Stimulated activated CD4-positive, alpha-beta T cell treated with anti-CD3 and anti-CD28 coated beads, TNF-alpha, amount 100 ng/mL, for 1 hour (primary cell): ENCODE data around the gene ARL15.
"Not testable (repeated sequence)": the region's sequence is repeated elsewhere in the genome, so short reads cannot be mapped to it uniquely, and the experiment has no call there.

Experiments used
- DNase-seq, 3 donors: peaks; one replicate each; pipeline ENCODE4 v3.0.0-alpha.2; 2020; ENCODE audit warnings: low read depth in 3 of 3, low spot score in 1 of 3

The ARL15 gene

GRCh38 chr5:53997736-53998627, 312.4 kb downstream of the ARL15 start:
- DNase-seq: no peak

GRCh38 chr5:53996008-53996407, 314.4 kb downstream of the ARL15 start:
- DNase-seq: no peak

- DNase-seq: no peak
Observed at GRCh38 chr5:53994148-53994547, 316.2 kb downstream of the ARL15 start.

GRCh38 chr5:53991942-53992341, 318.4 kb downstream of the ARL15 start:
- DNase-seq: no peak

- DNase-seq: no peak
Observed at GRCh38 chr5:53987101-53987500, 323.3 kb downstream of the ARL15 start.

- no peak for DNase-seq
Observed at GRCh38 chr5:53985796-53986195, 324.6 kb downstream of the ARL15 start.

- DNase-seq: no peak
Observed at GRCh38 chr5:53984971-53985370, 325.4 kb downstream of the ARL15 start.

- DNase-seq: no peak
Observed at GRCh38 chr5:53983568-53984460, 326.6 kb downstream of the ARL15 start.

- not testable (repeated sequence) for DNase-seq
Observed at GRCh38 chr5:53982319-53982718, 328.1 kb downstream of the ARL15 start.

GRCh38 chr5:53980061-53980460, 330.3 kb downstream of the ARL15 start:
- no peak for DNase-seq

GRCh38 chr5:53974021-53974420, 336.4 kb downstream of the ARL15 start:
- no peak for DNase-seq

- DNase-seq: no peak
Observed at GRCh38 chr5:53972314-53972713, 338.1 kb downstream of the ARL15 start.

GRCh38 chr5:53971551-53971950, 338.8 kb downstream of the ARL15 start:
- DNase-seq: no peak

GRCh38 chr5:53971131-53971530, 339.2 kb downstream of the ARL15 start:
- DNase-seq: no peak

GRCh38 chr5:53970475-53970874, 339.9 kb downstream of the ARL15 start:
- DNase-seq: no peak

GRCh38 chr5:53969176-53969730, 341.1 kb downstream of the ARL15 start:
- DNase-seq: no peak

- DNase-seq: no peak
Observed at GRCh38 chr5:53965459-53965858, 344.9 kb downstream of the ARL15 start.

- no peak for DNase-seq
Observed at GRCh38 chr5:53963958-53964357, 346.4 kb downstream of the ARL15 start.

GRCh38 chr5:53962306-53962705, 348.1 kb downstream of the ARL15 start:
- DNase-seq: no peak

GRCh38 chr5:53956632-53957031, 353.7 kb downstream of the ARL15 start:
- no peak for DNase-seq

GRCh38 chr5:53956196-53956595, 354.2 kb downstream of the ARL15 start:
- no peak for DNase-seq

GRCh38 chr5:53950621-53951020, 359.8 kb downstream of the ARL15 start:
- DNase-seq: no peak
